IPS-NIHi7 (cell line): Measurements from ENCODE around the gene TRPC4AP.
A peak's percentile ranks its signal among the peaks of the same experiment; 100 is the strongest.

Experiments used
- DNase-seq: peaks from one replicate; pipeline ENCODE4 v3.0.0; 2012; ENCODE audit warnings: mixed read lengths; ENCODE audit errors: extremely low spot score

TRPC4AP gene

DNA sequence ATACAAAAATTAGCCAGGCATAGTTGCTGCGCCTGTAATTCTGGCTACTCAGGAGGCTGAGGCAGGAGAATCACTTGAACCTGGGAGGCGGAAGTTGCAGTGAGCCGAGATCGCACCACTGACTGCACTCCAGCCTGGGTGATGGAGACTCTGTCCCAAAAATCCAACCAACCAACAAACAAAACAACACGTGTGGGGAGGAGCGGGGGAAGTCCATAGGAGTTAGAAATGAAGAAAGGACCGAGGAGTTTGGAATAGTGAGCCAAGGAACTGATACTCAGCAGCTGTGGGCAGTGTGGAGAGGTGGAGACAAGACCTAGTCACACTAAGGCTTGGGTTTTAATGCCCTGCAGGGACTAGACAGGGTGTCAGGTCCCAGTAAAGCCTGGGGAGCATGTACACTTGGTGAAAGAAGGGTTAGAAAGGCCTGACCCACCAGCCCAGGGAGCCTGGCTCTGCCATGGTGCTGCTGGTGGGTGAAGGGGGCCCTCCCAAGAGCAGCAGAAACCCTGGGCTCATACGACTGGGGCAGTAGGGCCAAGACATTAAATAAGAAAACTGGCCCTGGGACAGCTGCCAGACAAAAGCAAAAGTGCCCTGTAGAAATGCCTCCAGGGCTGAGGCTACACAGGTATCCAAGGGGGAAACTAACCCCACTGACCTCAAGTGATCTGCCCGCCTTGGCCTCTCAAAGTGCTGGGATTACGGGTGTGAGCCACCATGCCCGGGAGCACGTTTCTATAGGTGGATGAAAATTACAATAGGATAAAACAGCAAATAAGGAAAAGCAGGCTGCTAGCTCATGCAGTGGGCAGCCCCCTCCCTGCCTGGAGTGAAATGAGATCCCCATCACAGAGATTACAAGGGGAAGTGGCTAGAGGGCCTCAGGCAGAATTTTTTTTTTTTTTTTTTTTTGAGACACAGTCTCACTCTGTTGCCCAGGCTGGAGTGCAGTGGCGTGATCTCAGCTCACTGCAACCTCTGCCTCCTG lies 78.9 kb downstream of the TRPC4AP start:
- no peak for DNase-seq

GRCh38 chr20:35012227-35013069 lies 80.2 kb downstream of the TRPC4AP start:
- DNase-seq: no peak

GRCh38 chr20:35011589-35012226 lies 80.9 kb downstream of the TRPC4AP start:
- DNase-seq: no peak

DNA sequence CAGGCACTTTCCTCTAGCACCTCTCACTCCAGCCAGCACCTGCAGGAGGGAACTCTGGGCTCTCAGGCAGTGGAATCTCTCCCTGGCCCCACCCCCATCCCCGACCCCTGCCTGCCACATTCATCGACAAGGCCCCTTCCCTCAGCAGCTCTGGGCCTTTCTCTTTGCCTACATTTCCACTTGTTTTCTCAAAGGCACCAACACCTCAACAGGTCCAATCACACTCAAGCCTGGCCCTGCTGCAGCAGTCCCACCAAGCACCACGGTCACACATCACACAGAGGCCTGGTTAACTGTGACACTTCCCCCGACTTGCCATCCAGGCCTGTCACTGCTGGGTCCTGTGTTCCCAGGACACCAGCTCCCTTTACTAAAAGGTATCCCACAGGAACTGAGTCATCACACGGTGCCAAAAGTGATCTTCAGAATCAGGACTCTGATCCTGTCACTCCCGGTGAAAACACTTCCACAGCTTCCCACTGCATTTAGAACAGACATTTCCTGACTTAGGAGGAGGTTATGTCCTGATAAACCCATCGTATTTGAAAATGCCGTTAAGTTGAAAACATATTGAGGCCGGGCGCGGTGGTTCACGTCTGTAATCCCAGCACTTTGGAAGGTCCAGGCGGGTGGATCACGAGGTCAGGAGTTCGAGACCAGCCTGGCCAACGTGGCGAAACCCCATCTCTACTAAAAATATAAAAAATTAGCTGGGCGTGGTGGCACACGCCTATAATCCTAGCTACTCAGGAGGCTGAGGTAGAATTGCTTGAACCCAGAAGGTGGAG lies 82.0 kb downstream of the TRPC4AP start:
- DNase-seq: no peak

- no peak for DNase-seq
Observed at GRCh38 chr20:35009665-35010328, 82.8 kb downstream of the TRPC4AP start.

- no peak for DNase-seq
Observed at GRCh38 chr20:35008411-35009342, 83.9 kb downstream of the TRPC4AP start.

- DNase-seq: no peak
Observed at GRCh38 chr20:35007891-35008290, 84.7 kb downstream of the TRPC4AP start.

DNA sequence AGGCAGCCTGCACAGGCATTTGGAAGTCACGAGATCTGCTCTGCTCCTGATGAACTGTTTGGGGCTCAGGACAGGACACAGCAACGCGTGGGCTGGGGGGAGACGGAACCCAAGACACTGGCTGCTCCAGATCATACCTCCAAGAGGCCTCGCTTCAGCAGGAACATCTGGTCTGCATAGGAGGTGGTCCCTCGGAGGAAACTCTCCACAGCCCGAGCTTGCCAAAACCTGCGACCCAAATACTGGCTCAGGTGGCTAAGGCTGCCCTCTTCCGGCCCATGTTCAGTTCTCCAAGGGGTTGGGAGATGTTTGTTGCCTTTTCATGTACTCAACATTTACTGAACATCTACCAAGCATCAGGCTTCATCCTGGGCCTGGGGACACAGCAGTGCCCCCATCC lies 85.2 kb downstream of the TRPC4AP start:
- DNase-seq: no peak

- no peak for DNase-seq
Observed at GRCh38 chr20:35006531-35006971, 86.1 kb downstream of the TRPC4AP start.

DNA sequence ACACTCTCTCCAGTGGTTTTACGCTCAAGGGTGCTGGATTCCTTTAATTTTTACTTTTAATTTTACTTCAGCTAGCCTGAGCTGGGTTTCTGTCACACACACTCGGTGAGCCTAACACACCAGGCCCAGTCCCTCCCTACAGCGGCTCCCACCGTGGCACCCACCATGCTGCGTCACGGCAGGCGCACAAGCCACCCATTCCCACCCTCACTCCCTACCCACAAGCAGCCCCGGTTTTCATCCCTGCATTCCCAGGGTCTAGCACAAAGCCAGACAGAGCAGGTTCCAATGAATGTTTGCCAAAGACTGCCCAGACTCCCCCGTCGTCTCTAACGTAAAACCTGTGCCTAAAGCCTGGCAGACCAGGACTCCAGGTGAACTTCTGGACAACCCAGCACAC lies 86.6 kb downstream of the TRPC4AP start:
- no peak for DNase-seq

DNA sequence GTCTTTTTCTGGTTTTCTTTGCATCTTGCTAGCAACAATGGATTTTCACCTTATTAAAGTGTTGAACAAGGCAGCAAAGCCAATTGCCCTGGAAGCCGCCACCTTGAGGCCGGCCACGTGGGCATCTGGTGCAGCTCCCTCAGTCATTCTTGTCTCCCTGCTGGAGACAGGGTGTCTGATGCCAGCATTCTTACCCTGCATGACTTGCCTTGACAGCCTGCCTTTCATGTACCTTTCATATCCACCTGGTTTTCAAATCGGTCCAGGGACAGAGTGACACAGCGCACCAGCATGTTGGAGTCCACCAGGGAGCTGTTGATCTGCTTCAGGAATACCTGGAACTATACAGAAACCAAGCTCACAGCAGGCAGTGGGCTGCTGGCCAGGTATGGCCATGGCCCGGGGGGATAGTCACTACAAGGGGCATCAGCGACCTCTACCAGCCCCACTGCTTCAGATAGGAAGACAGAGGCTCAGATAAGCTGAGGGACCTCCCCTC lies 87.1 kb downstream of the TRPC4AP start:
- DNase-seq: no peak

GRCh38 chr20:35004749-35005462 lies 87.7 kb downstream of the TRPC4AP start:
- DNase-seq: no peak

- no peak for DNase-seq
Observed at GRCh38 chr20:35004051-35004725, 88.4 kb downstream of the TRPC4AP start.

- no peak for DNase-seq
Observed at GRCh38 chr20:35003211-35004031, 89.2 kb downstream of the TRPC4AP start.

DNA sequence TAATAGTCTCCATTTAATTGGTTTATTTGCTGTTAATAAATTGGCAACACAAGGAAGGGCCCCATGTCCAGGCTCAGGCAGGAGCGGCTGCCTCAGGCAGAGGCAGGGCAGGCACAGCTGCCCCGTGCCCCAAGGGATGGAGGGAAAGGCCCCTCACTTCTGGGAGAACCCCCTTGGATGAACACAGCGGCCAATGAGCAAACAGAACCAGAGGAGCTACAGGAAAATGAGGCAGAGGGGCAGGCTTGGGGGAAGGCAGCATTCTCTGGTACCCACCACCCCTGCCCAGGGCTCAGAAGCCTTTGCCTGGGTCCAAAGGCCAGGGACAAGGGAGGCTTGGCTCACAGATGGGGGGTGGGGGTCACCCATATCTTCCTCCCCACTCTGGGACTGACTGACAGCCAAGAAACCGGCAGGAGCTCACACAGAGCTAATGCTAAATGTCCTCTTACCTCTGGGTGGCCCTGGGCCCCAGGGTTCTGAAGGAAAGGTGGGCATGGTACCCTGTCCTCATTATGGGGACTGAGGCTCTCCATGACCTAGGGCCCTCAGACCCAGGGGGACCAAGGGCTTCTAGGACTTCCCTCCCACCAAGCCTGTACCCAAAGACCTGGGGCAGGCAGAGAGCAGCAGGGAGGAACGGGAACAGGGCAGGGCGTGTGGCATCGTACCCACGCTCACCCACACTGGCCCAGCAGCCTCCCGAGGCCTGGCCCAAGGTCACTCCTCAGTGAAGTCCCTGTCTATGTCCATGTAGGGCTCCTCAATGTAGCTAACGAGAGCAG lies 90.0 kb downstream of the TRPC4AP start:
- no peak for DNase-seq

DNA sequence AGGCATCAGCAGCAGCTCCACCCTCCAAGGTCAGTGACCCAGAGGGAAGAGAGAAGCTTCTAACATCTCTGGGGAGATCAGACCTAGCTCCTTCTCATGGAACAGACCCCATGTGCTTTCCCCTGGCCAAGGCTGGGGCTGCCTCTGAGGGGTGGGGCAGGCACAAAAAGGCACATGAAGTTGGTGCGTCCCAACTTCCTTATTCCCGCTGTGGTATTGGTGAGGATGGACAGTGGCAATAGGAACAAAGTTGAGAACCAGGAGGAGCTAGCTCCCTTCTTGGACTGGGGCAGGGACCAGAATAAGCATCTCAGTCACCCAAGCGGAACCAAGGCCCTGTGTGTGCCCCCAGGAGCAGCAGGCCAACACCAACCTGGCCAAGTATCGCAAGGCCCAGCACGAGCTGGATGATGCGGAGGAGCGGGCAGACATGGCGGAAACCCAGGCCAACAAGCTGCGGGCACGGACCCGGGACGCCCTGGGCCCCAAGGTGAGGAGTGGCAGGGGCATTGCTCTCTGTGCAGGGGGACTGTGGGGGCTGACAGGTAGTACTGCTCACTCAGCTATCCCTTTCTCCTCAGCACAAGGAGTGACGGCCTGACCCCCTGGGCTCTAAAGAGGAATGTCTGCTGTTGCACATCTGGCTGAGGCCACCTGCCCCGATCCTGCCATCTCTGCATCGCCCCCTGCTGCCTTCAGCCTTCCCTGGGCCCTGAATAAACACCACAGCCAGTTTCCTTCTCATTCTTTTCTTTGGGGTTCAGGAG lies 90.8 kb downstream of the TRPC4AP start:
- DNase-seq: peak; percentile 49
